AG09319 (cell line): ENCODE results near the gene DAGLA.

ENCODE experiments used
- DNase-seq: peaks from one replicate; pipeline ENCODE4 v3.0.0-alpha.2; 2010; ENCODE audit warnings: low read depth; ENCODE audit errors: extremely low read depth
- CTCF ChIP-seq: IDR thresholded peaks from 2 replicates; pipeline ENCODE4 v1.5.1; 2011; ENCODE audit warnings: low read depth, mild to moderate bottlenecking, inconsistent platforms, low read length, moderate library complexity

Gene DAGLA

GRCh38 chr11:61679893-61680621, at the start of gene DAGLA:
DAGLA (plus strand) TSS chr11:61680391; CDS start chr11:61720156, 39,765 bp downstream.
- peak; percentile 64 for TF ChIP-seq CTCF

GRCh38 chr11:61632096-61632495, 48.1 kb upstream of the DAGLA start:
- no peak for TF ChIP-seq CTCF
- no peak for DNase-seq

More at GRCh38 chr11:61679893-61680621, at the start of gene DAGLA:
- no peak for DNase-seq

GRCh38 chr11:61635304-61635703, 44.9 kb upstream of the DAGLA start:
- DNase-seq, result no peak
- no peak for TF ChIP-seq CTCF

- no peak for DNase-seq
- TF ChIP-seq CTCF, result no peak
These were observed 44.4 kb upstream of the DAGLA start for GRCh38 chr11:61635787-61636186.

- DNase-seq, result no peak
- TF ChIP-seq CTCF, result no peak
These were observed 43.5 kb upstream of the DAGLA start for GRCh38 chr11:61636676-61637075.

- no peak for TF ChIP-seq CTCF
- DNase-seq, result no peak
These were observed 42.9 kb upstream of the DAGLA start for GRCh38 chr11:61637277-61637676.

GRCh38 chr11:61639816-61640443, 40.3 kb upstream of the DAGLA start:
- DNase-seq, result no peak
- no peak for TF ChIP-seq CTCF
